HFF-Myc (cell line): ENCODE results near the gene RNF144B.

Source experiments
- DNase-seq: peaks from one replicate; pipeline ENCODE4 v3.0.0-alpha.2; 2011; ENCODE audit warnings: low read depth; ENCODE audit errors: extremely low read depth
- H3K4me3 ChIP-seq: replicated peaks from 2 replicates; pipeline ENCODE4 v1.5.1; 2011; ENCODE audit warnings: low read depth, mild to moderate bottlenecking, control low read depth, low read length
- CTCF ChIP-seq: IDR thresholded peaks from 2 replicates; pipeline ENCODE4 v1.5.1; 2012; ENCODE audit warnings: mild to moderate bottlenecking, low read depth, low read length, control low read depth; ENCODE audit errors: missing control alignments

Gene RNF144B

GRCh38 chr6:18465410-18466154 is 78.4 kb downstream of the RNF144B start:
- no peak for TF ChIP-seq CTCF
- H3K4me3 ChIP-seq: no peak overlapping the region
- no peak for DNase-seq

- no peak for TF ChIP-seq CTCF
- no peak overlapping the region for H3K4me3 ChIP-seq
- DNase-seq: no peak
These were observed 80.8 kb downstream of the RNF144B start for GRCh38 chr6:18467741-18468502.

- no peak for TF ChIP-seq CTCF
- H3K4me3 ChIP-seq: no peak overlapping the region
- DNase-seq: no peak
These were observed 81.3 kb downstream of the RNF144B start for GRCh38 chr6:18468503-18468843.

GRCh38 chr6:18469536-18469935 is 82.4 kb downstream of the RNF144B start:
- no peak for TF ChIP-seq CTCF
- no peak overlapping the region for H3K4me3 ChIP-seq
- no peak for DNase-seq

GRCh38 chr6:18471232-18471964 is 84.2 kb downstream of the RNF144B start:
- TF ChIP-seq CTCF: no peak
- H3K4me3 ChIP-seq: no peak overlapping the region
- DNase-seq: no peak

- TF ChIP-seq CTCF: no peak
- no peak for DNase-seq
These were observed 85.8 kb downstream of the RNF144B start for GRCh38 chr6:18472941-18473340.

More at GRCh38 chr6:18472941-18473340, 85.8 kb downstream of the RNF144B start:
- H3K4me3 ChIP-seq: no peak overlapping the region
